HG02763 (cell line): Measurements from ENCODE around the gene KLHL17.
"Not testable (repeated sequence)": the region's sequence is repeated elsewhere in the genome, so short reads cannot be mapped to it uniquely, and the experiment has no call there.

Source experiments
- ATAC-seq: cut with Tn5 transposase; IDR thresholded peaks from one replicate; pipeline ENCODE4 v1.9.1; 2021; ENCODE audit warnings: mild to moderate bottlenecking, moderate library complexity; ENCODE audit not compliant: unreplicated experiment

The KLHL17 gene

GRCh38 chr1:997713-997992 is 37.3 kb downstream of the KLHL17 start:
- no peak for ATAC-seq

- ATAC-seq: no peak
Measured at GRCh38 chr1:997993-998744, 37.8 kb downstream of the KLHL17 start.

GRCh38 chr1:998745-998994 is 38.3 kb downstream of the KLHL17 start:
- ATAC-seq: no peak

- no peak for ATAC-seq
Measured at GRCh38 chr1:998995-999724, 38.8 kb downstream of the KLHL17 start.

- no peak for ATAC-seq
Measured at GRCh38 chr1:999725-1000356, 39.5 kb downstream of the KLHL17 start, which contains the start of gene HES4. Gene HES4 (minus strand): TSS chr1:1000097. CDS start chr1:999973, 124 bp downstream.

- no peak for ATAC-seq
Measured at GRCh38 chr1:1000357-1001056, 40.1 kb downstream of the KLHL17 start.

GRCh38 chr1:1001057-1001783 is 40.8 kb downstream of the KLHL17 start:
- no peak for ATAC-seq

GRCh38 chr1:1003618-1004419 is 43.4 kb downstream of the KLHL17 start:
- ATAC-seq: no peak

- ATAC-seq: no peak
Measured at GRCh38 chr1:1004420-1004779, 44.0 kb downstream of the KLHL17 start.

- ATAC-seq: no peak
Measured at GRCh38 chr1:1004780-1005697, 44.7 kb downstream of the KLHL17 start.

GRCh38 chr1:1005774-1006304 is 45.5 kb downstream of the KLHL17 start:
- ATAC-seq: no peak

- no peak for ATAC-seq
Measured at GRCh38 chr1:1006305-1007159, 46.1 kb downstream of the KLHL17 start.

GRCh38 chr1:1010131-1010530 is 49.7 kb downstream of the KLHL17 start:
- not testable (repeated sequence) for ATAC-seq

- no peak for ATAC-seq
Measured at GRCh38 chr1:1011396-1011949, 51.1 kb downstream of the KLHL17 start.

- not testable (repeated sequence) for ATAC-seq
Measured at GRCh38 chr1:1012736-1013104, 52.3 kb downstream of the KLHL17 start.

- ATAC-seq: peak; percentile 72
Measured at GRCh38 chr1:1013105-1013921, 52.9 kb downstream of the KLHL17 start, which contains the start of gene ISG15. Gene ISG15 (plus strand): TSS chr1:1013497. CDS start chr1:1013574, 77 bp downstream.
